Activated CD8-positive, alpha-beta T cell treated with anti-CD3 and anti-CD28 coated beads for 36 hours (primary cell): ENCODE measurements around the gene GAL. TPM values are rescaled to one million over a fixed set of nuclear protein-coding genes. Genes with fewer than 3 reads are reported as not detected.
A peak's percentile ranks its signal among the peaks of the same experiment; 100 is the strongest.

Source experiments
- ATAC-seq: fragments of 200-7000 bp; cut with Tn5 transposase; one replicate; pipeline ENCODE4 v1.10.0; 2021; ENCODE audit warnings: mild to moderate bottlenecking, moderate library complexity
- CTCF ChIA-PET: fragments of 350-600 bp; sonication (Branson Sonifier 250); formaldehyde crosslinking; loops from one replicate; lab custom pipeline; 2021; ENCODE audit warnings: antibody characterized with exemption; lab: Charles Lee
- POLR2A ChIA-PET: fragments of 350-600 bp; sonication (Branson Sonifier 250); formaldehyde crosslinking; loops from one replicate; lab custom pipeline; 2021; ENCODE audit warnings: antibody characterized with exemption; lab: Charles Lee
- DNase-seq: peaks from one replicate; pipeline ENCODE4 v3.0.0-alpha.2; 2020
- H3K27ac Mint-ChIP-seq: one replicate; pipeline ENCODE4 v1.8.0; 2021; ENCODE audit warnings: mild to moderate bottlenecking, mixed read lengths
- H3K27me3 Mint-ChIP-seq: one replicate; pipeline ENCODE4 v1.8.0; 2021; ENCODE audit warnings: mixed read lengths
- H3K36me3 Mint-ChIP-seq: one replicate; pipeline ENCODE4 v1.8.0; 2021; ENCODE audit warnings: low read depth, mixed read lengths
- H3K4me1 Mint-ChIP-seq: one replicate; pipeline ENCODE4 v1.8.0; 2021; ENCODE audit warnings: low read depth, mixed read lengths
- H3K4me3 Mint-ChIP-seq: one replicate; pipeline ENCODE4 v1.8.0; 2021; ENCODE audit warnings: mild to moderate bottlenecking, moderate library complexity, mixed read lengths
- H3K9me3 Mint-ChIP-seq: one replicate; pipeline ENCODE4 v1.8.0; 2021; ENCODE audit warnings: mixed read lengths
- CTCF ChIP-seq: fragments of 200-600 bp; IDR thresholded peaks from one replicate; pipeline ENCODE4 v1.8.0; 2022; ENCODE audit warnings: antibody characterized with exemption, mild to moderate bottlenecking
- intact Hi-C: fragments of 100-400 bp; cut with micrococcal nuclease; formaldehyde crosslinking; loops from one replicate; pipeline ENCODE4 v1.10.0; 2022
- total RNA-seq, 2 experiments: library from RNA; stranded (reverse); gene quantifications; one replicate each; pipeline ENCODE4 v1.2.3, GENCODE V29; 2021

GAL gene
- total RNA-seq, 2 experiments from 2014 or later = 2.2 to 3.8 TPM

- H3K27ac Mint-ChIP-seq = no peak overlapping the region
- TF ChIP-seq CTCF = no peak
- DNase-seq (no peak), ATAC-seq (no peak)
- H3K9me3 Mint-ChIP-seq = no peaks in the 10 kb centered on the region
- no peaks in the 10 kb centered on the region for H3K36me3 Mint-ChIP-seq
- no peak overlapping the region for H3K4me3 Mint-ChIP-seq
- peaks cover 5% of the 10 kb centered on the region for H3K4me1 Mint-ChIP-seq
- ChIA-PET POLR2A (interaction anchor here (0.6 to 1.1 kb wide), 2 partner anchors 47 to 267 kb away, joined by 3 read pairs; no protein-coding TSS in a partner anchor), CTCF (interaction anchor here (1.0 kb wide), 1 partner anchor 34 kb away, joined by 3 read pairs; no protein-coding TSS in a partner anchor)
- intact Hi-C loops = no loop called here
- H3K27me3 Mint-ChIP-seq = peaks cover 33% of the 10 kb centered on the region
Observed at GRCh38 chr11:68683536-68684384, 584 bp upstream of the GAL start.

GRCh38 chr11:68685656-68686380, 1.5 kb downstream of the GAL start:
- Mint-ChIP-seq H3K9me3 (no peaks in the 10 kb centered on the region), H3K27me3 (peaks cover 33% of the 10 kb centered on the region), H3K4me1 (peaks cover 14% of the 10 kb centered on the region), H3K4me3 (peak overlapping the region; percentile 34), H3K36me3 (no peaks in the 10 kb centered on the region), H3K27ac (no peak overlapping the region)
- ChIA-PET CTCF (no interaction called here), POLR2A (no interaction called here)
- no peak for TF ChIP-seq CTCF
- no peak for ATAC-seq
- DNase-seq = no peak
- intact Hi-C loops = no loop called here

- intact Hi-C loops = no loop called here
- TF ChIP-seq CTCF = no peak
- Mint-ChIP-seq H3K4me1 (peaks cover 21% of the 10 kb centered on the region), H3K27me3 (peaks cover 33% of the 10 kb centered on the region), H3K27ac (no peak overlapping the region), H3K4me3 (no peak overlapping the region), H3K36me3 (no peaks in the 10 kb centered on the region), H3K9me3 (no peaks in the 10 kb centered on the region)
- ATAC-seq (no peak), DNase-seq (no peak)
- CTCF ChIA-PET = no interaction called here
- POLR2A ChIA-PET = no interaction called here
Observed at GRCh38 chr11:68686486-68686885, 2.1 kb downstream of the GAL start.

- no peak for TF ChIP-seq CTCF
- intact Hi-C loops = no loop called here
Observed at GRCh38 chr11:68687311-68687710, 3.0 kb downstream of the GAL start.

GRCh38 chr11:68687986-68688385, 3.6 kb downstream of the GAL start:
- intact Hi-C loops = no loop called here
- peaks cover 17% of the 10 kb centered on the region for H3K4me1 Mint-ChIP-seq
- H3K4me3 Mint-ChIP-seq = no peak overlapping the region
- ChIA-PET POLR2A (no interaction called here), CTCF (no interaction called here)
- no peaks in the 10 kb centered on the region for H3K36me3 Mint-ChIP-seq
- peaks cover 25% of the 10 kb centered on the region for H3K27me3 Mint-ChIP-seq
- ATAC-seq (no peak), DNase-seq (no peak)
- H3K27ac Mint-ChIP-seq = no peak overlapping the region
- no peaks in the 10 kb centered on the region for H3K9me3 Mint-ChIP-seq
- no peak for TF ChIP-seq CTCF

More at GRCh38 chr11:68687311-68687710, 3.0 kb downstream of the GAL start:
- Mint-ChIP-seq H3K27ac (no peak overlapping the region), H3K4me3 (no peak overlapping the region), H3K4me1 (peaks cover 22% of the 10 kb centered on the region), H3K27me3 (peaks cover 30% of the 10 kb centered on the region), H3K36me3 (no peaks in the 10 kb centered on the region), H3K9me3 (no peaks in the 10 kb centered on the region)
- DNase-seq = no peak
- ATAC-seq = no peak
- ChIA-PET CTCF (no interaction called here), POLR2A (no interaction called here)
